Natural killer cell (primary cell): ENCODE data around the gene ALKBH4. TPM values are rescaled to one million over a fixed set of nuclear protein-coding genes. Genes with fewer than 3 reads are reported as not detected.

Source experiments
- ATAC-seq, 3 donors: fragments of 150-1000 bp in 2 of 3; fragments of 200-7000 bp in 1 of 3; cut with Tn5 transposase; 1 replicate in 1 of 3; 2 replicates in 2 of 3; pipeline ENCODE4 v1.10.0; 2021; ENCODE audit warnings: mild to moderate bottlenecking in 2 of 3, moderate library complexity in 2 of 3
- DNase-seq, 2 donors: peaks; one replicate each; pipeline versions ENCODE4 v3.0.0 to v3.0.0-alpha.2; 2013 to 2021; ENCODE audit warnings: mixed read lengths in 1 of 2
- H3K27ac ChIP-seq: one replicate; pipeline ENCODE4 v1.5.1; 2013; ENCODE audit warnings: mild to moderate bottlenecking, low read length
- H3K27me3 ChIP-seq: one replicate; pipeline ENCODE4 v1.6.1; 2013; ENCODE audit warnings: low read length; ENCODE audit not compliant: control insufficient read depth, insufficient read depth
- H3K36me3 ChIP-seq: one replicate; pipeline ENCODE4 v1.6.1; 2013; ENCODE audit warnings: low read length; ENCODE audit not compliant: control insufficient read depth, insufficient read depth
- H3K4me1 ChIP-seq: one replicate; pipeline ENCODE4 v1.6.1; 2013; ENCODE audit warnings: low read length; ENCODE audit not compliant: control insufficient read depth, insufficient read depth
- H3K4me3 ChIP-seq: one replicate; pipeline ENCODE4 v1.5.1; 2013; ENCODE audit warnings: low read length
- H3K9me3 ChIP-seq: one replicate; pipeline ENCODE4 v1.6.1; 2013; ENCODE audit warnings: low read length; ENCODE audit not compliant: control insufficient read depth, insufficient read depth
- H3K27ac Mint-ChIP-seq, 2 donors: one replicate each; pipeline ENCODE4 v1.8.0; 2022; ENCODE audit warnings: mild to moderate bottlenecking in 2 of 2, mixed read lengths in 2 of 2, moderate library complexity in 1 of 2
- H3K27me3 Mint-ChIP-seq, 2 donors: one replicate each; pipeline ENCODE4 v1.8.0; 2022; ENCODE audit warnings: low read depth in 2 of 2, mixed read lengths in 2 of 2
- H3K36me3 Mint-ChIP-seq: one replicate; pipeline ENCODE4 v1.8.0; 2022; ENCODE audit warnings: mixed read lengths
- H3K4me1 Mint-ChIP-seq, 2 donors: one replicate each; pipeline ENCODE4 v1.8.0; 2022; ENCODE audit warnings: mixed read lengths in 2 of 2
- H3K4me3 Mint-ChIP-seq: one replicate; pipeline ENCODE4 v1.8.0; 2022; ENCODE audit warnings: mild to moderate bottlenecking, moderate library complexity, mixed read lengths
- H3K9me3 Mint-ChIP-seq, 2 donors: one replicate each; pipeline ENCODE4 v1.8.0; 2022; ENCODE audit warnings: mixed read lengths in 2 of 2
- WGBS: methylation state at CpG from one replicate; pipeline ENCODE4 v1.1.7; 2013; ENCODE audit warnings: missing lambda C conversion rate; ENCODE audit not compliant: insufficient coverage; 5-methylcytosine and 5-hydroxymethylcytosine counted together
- intact Hi-C: fragments of 100-400 bp; cut with micrococcal nuclease; formaldehyde crosslinking; loops from one replicate; pipeline ENCODE4 v1.14.2; 2022
- total RNA-seq, 4 donors: library from RNA; stranded (reverse); fragments of 120-200 nt in 1 of 4; gene quantifications; one replicate each; pipeline versions ENCODE4 v1.2.3 to v1.2.4, GENCODE V29; 2013 to 2022
- TF ChIP-seq, protein P1 (sequence below): fragments of 200-600 bp; IDR thresholded peaks from one replicate; pipeline ENCODE4 v1.8.0; 2022; ENCODE audit warnings: antibody characterized with exemption

Gene ALKBH4
- total RNA-seq, 3 donors from 2014 or later (not counting 1 experiment from before 2014, with no cell fraction given): 4.1 to 9.2 (median 9.1) TPM

- H3K4me3 ChIP-seq: no peak overlapping the region
- no peaks in the 10 kb centered on the region for H3K36me3 Mint-ChIP-seq
- TF ChIP-seq, protein P1, sequence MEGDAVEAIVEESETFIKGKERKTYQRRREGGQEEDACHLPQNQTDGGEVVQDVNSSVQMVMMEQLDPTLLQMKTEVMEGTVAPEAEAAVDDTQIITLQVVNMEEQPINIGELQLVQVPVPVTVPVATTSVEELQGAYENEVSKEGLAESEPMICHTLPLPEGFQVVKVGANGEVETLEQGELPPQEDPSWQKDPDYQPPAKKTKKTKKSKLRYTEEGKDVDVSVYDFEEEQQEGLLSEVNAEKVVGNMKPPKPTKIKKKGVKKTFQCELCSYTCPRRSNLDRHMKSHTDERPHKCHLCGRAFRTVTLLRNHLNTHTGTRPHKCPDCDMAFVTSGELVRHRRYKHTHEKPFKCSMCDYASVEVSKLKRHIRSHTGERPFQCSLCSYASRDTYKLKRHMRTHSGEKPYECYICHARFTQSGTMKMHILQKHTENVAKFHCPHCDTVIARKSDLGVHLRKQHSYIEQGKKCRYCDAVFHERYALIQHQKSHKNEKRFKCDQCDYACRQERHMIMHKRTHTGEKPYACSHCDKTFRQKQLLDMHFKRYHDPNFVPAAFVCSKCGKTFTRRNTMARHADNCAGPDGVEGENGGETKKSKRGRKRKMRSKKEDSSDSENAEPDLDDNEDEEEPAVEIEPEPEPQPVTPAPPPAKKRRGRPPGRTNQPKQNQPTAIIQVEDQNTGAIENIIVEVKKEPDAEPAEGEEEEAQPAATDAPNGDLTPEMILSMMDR: no peak
- peak overlapping the region; percentile 90 for H3K27ac ChIP-seq
- peaks cover 7% of the 10 kb centered on the region for H3K36me3 ChIP-seq
- no peaks in the 10 kb centered on the region for H3K27me3 Mint-ChIP-seq
- H3K9me3 ChIP-seq: no peaks in the 10 kb centered on the region
- H3K27me3 ChIP-seq: no peaks in the 10 kb centered on the region
- peaks cover 51 to 68% of the 10 kb centered on the region in 2 donors for H3K4me1 Mint-ChIP-seq
- peak overlapping the region; percentile 91 for H3K4me3 Mint-ChIP-seq
- H3K27ac Mint-ChIP-seq: peak overlapping the region; percentile 99 to 100
- peak in 1 of 2 donors; percentile 39 for DNase-seq
- no peaks in the 10 kb centered on the region for H3K9me3 Mint-ChIP-seq
- intact Hi-C loops: no loop called here
- H3K4me1 ChIP-seq: peaks cover 82% of the 10 kb centered on the region
- 65% methylated on average over 4 of the region's 5 CpGs for WGBS
- ATAC-seq: no peak
Observed at GRCh38 chr7:102427019-102427405, 37.7 kb downstream of the ALKBH4 start.

GRCh38 chr7:102426268-102427018 lies 38.2 kb downstream of the ALKBH4 start:
- 2% methylated on average over 15 of the region's 16 CpGs for WGBS
- intact Hi-C loops: loop anchor here (1.0 kb wide), 1 partner anchor 11 kb away; no protein-coding TSS in a partner anchor
- H3K9me3 Mint-ChIP-seq: no peaks in the 10 kb centered on the region
- peak; percentile 57 to 72 (median 67) for ATAC-seq
- peaks cover 46 to 62% of the 10 kb centered on the region in 2 donors for H3K4me1 Mint-ChIP-seq
- H3K4me3 ChIP-seq: peak overlapping the region; percentile 6
- TF ChIP-seq, protein P1: no peak
- no peaks in the 10 kb centered on the region for H3K9me3 ChIP-seq
- H3K4me1 ChIP-seq: peaks cover 82% of the 10 kb centered on the region
- H3K27me3 Mint-ChIP-seq: no peaks in the 10 kb centered on the region
- H3K27ac ChIP-seq: peak overlapping the region; percentile 90
- H3K36me3 Mint-ChIP-seq: no peaks in the 10 kb centered on the region
- peak overlapping the region; percentile 91 for H3K4me3 Mint-ChIP-seq
- H3K27me3 ChIP-seq: no peaks in the 10 kb centered on the region
- peaks cover 7% of the 10 kb centered on the region for H3K36me3 ChIP-seq
- peak overlapping the region; percentile 99 to 100 for H3K27ac Mint-ChIP-seq
- DNase-seq: peak; percentile 63 to 85

DNA sequence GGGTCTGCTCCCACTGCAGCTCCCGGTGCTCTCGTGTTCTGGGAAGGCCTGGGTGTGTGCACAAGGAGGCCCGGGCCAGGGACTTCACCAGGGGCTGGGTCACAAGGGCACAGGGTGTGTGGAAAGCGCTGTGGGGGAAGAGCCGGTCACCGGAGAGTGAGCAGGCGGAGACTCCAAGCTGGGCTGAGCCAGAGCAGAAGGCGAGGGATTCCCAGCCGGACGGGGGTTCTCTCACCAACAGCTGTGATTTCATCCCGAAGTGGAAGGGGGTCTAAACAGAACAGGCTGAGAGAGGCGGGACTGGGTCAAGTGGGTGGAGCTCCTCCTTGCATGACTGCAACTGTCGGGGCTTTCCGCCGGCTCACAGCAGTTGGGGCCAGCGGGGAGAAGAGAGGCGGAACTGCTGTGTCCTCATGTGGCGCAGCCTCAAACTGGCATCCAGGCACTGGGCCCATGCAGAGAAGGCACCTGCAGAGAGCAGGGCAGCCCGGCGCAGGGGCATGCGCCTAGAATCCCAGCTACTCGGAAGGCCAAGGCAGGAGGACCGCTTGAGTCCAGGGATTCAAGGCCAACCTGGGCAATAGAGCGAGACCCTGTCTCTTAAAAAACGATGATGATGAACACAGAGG lies 38.9 kb downstream of the ALKBH4 start:
- peak overlapping the region; percentile 6 for H3K4me3 ChIP-seq
- H3K27ac Mint-ChIP-seq: peak overlapping the region; percentile 99 to 100

More for the DNA sequence above, 38.9 kb downstream of the ALKBH4 start:
- H3K4me1 Mint-ChIP-seq: peaks cover 47 to 61% of the 10 kb centered on the region in 2 donors
- no peaks in the 10 kb centered on the region for H3K36me3 Mint-ChIP-seq
- TF ChIP-seq, protein P1: no peak
- Histone ChIP-seq H3K36me3 (peaks cover 7% of the 10 kb centered on the region), H3K9me3 (no peaks in the 10 kb centered on the region), H3K4me1 (peaks cover 82% of the 10 kb centered on the region), H3K27me3 (no peaks in the 10 kb centered on the region), H3K27ac (peak overlapping the region; percentile 90)
- DNase-seq: peak; percentile 84 to 95
- H3K27me3 Mint-ChIP-seq: no peaks in the 10 kb centered on the region
- WGBS: 29% methylated on average over 25 of the region's 25 CpGs
- peak; percentile 85 to 94 (median 91) for ATAC-seq
- intact Hi-C loops: loop anchor here (1.0 kb wide), 1 partner anchor 10 kb away; no protein-coding TSS in a partner anchor
- H3K9me3 Mint-ChIP-seq: no peaks in the 10 kb centered on the region
- H3K4me3 Mint-ChIP-seq: peak overlapping the region; percentile 91
